Measurements from ENCODE around the gene NINJ2. TPM values are rescaled to one million over a fixed set of nuclear protein-coding genes. Genes with fewer than 3 reads are reported as not detected.

The NINJ2 gene
- total RNA-seq, 1 donor from 2014 or later = 2.3 TPM

DNA sequence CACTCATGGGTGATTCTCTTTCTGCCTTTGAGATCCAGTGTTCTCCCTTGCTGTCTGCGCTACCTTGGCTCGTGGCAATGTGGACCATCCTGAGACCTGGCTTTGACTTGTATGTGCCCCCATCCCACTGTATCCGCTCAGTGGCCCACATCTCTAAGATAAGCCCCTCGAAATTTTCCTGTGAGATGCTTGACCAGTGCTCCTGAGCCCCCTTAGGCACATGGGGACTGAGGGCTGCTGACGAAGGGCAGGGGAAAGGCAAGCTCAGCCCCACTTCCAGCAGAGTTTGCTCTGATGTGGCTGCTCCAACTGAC is 1.5 kb upstream of the NINJ2 start:
- Mint-ChIP-seq H3K9me3 (ENCODE audit: unreplicated experiment) (no peaks in the 10 kb centered on the region), H3K27ac (ENCODE audit: unreplicated experiment) (no peak overlapping the region), H3K4me1 (ENCODE audit: unreplicated experiment) (no peaks in the 10 kb centered on the region), H3K4me3 (ENCODE audit: unreplicated experiment) (no peak overlapping the region), H3K36me3 (ENCODE audit: low read depth, unreplicated experiment) (no peaks in the 10 kb centered on the region), H3K27me3 (ENCODE audit: unreplicated experiment) (peaks cover 5% of the 10 kb centered on the region)
- TF ChIP-seq, protein P1, sequence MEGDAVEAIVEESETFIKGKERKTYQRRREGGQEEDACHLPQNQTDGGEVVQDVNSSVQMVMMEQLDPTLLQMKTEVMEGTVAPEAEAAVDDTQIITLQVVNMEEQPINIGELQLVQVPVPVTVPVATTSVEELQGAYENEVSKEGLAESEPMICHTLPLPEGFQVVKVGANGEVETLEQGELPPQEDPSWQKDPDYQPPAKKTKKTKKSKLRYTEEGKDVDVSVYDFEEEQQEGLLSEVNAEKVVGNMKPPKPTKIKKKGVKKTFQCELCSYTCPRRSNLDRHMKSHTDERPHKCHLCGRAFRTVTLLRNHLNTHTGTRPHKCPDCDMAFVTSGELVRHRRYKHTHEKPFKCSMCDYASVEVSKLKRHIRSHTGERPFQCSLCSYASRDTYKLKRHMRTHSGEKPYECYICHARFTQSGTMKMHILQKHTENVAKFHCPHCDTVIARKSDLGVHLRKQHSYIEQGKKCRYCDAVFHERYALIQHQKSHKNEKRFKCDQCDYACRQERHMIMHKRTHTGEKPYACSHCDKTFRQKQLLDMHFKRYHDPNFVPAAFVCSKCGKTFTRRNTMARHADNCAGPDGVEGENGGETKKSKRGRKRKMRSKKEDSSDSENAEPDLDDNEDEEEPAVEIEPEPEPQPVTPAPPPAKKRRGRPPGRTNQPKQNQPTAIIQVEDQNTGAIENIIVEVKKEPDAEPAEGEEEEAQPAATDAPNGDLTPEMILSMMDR (IDR thresholded peaks at IDR 0.05; ENCODE audit: unreplicated experiment) = no peak
- DNase-seq (ENCODE audit: low spot score) = no peak

DNA sequence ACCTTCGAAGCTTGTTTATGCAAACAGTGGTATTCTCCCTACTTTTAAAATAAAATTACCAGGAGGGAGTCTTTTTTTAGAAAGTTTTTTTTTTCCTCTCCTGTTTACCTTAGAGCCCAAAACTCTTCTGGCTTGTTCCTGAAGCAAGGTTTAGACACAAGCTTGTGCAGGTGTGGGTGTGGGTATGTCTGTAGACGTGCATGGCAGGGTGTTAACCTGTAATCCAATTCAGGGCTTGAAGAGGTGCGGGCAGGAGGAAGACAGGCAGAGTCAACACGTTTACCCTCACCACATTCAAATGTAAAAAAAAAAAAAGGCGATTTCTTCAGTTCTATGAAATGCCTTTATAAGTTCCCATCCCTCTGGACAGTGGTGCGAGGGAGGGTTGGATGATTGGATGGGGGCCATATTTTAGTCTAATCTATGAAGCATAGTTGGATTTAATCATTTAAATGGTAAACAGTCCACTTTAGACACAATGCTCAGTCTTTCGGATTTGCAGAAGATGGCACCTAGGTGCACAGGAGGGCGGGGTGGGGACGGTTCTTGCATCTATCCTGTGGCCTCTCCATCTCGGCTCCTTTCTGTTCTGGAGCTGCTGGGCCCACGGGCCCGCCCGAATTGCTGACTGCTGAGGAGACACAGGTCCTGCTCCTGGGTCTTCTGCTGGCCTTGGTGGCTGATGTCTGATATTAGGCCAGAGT is 982 bp upstream of the NINJ2 start:
- no peak overlapping the region for H3K27ac Mint-ChIP-seq (ENCODE audit: unreplicated experiment)
- peaks cover 5% of the 10 kb centered on the region for H3K27me3 Mint-ChIP-seq (ENCODE audit: unreplicated experiment)
- DNase-seq (ENCODE audit: low spot score) = no peak
- H3K36me3 Mint-ChIP-seq (ENCODE audit: low read depth, unreplicated experiment) = no peaks in the 10 kb centered on the region
- no peak overlapping the region for H3K4me3 Mint-ChIP-seq (ENCODE audit: unreplicated experiment)
- H3K9me3 Mint-ChIP-seq (ENCODE audit: unreplicated experiment) = no peaks in the 10 kb centered on the region
- no peaks in the 10 kb centered on the region for H3K4me1 Mint-ChIP-seq (ENCODE audit: unreplicated experiment)
- TF ChIP-seq, protein P1 (IDR thresholded peaks at IDR 0.05; ENCODE audit: unreplicated experiment) = no peak

DNA sequence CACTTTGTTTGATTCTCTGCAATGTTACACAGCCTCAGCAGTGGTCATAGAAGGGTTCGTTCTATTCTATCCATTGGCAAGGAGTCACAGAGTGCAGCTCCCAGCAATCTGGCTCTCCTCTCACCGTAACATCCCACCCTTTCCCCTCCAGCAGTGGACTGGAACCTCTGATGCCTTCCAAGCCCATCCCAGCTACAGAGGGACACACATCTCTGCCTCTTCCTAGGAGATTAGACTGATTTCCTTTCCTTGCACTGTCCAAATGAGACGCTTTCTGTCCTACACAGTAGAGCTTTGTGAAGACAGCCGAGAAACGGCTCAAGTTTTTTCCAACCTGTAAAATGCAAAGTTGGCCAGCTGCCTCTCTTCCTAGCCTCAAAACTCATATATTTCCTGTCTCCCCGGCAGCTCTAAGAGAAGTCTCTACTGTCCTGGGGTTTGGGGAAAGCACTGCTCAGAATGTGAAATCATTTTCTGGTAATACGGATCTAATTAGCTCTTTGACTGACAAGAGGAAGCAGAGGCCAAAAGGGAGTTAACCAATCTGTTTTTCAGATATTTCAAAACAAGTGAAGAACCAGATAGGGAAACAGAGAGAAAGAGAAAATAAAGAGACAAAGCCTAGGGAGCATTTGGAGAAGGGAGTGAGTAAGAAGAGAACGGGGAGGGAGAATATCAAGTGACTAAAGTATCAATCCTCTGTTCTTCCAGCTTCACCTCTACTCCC is 516 bp downstream of the NINJ2 start:
- H3K4me1 Mint-ChIP-seq (ENCODE audit: unreplicated experiment) = no peaks in the 10 kb centered on the region

DNA sequence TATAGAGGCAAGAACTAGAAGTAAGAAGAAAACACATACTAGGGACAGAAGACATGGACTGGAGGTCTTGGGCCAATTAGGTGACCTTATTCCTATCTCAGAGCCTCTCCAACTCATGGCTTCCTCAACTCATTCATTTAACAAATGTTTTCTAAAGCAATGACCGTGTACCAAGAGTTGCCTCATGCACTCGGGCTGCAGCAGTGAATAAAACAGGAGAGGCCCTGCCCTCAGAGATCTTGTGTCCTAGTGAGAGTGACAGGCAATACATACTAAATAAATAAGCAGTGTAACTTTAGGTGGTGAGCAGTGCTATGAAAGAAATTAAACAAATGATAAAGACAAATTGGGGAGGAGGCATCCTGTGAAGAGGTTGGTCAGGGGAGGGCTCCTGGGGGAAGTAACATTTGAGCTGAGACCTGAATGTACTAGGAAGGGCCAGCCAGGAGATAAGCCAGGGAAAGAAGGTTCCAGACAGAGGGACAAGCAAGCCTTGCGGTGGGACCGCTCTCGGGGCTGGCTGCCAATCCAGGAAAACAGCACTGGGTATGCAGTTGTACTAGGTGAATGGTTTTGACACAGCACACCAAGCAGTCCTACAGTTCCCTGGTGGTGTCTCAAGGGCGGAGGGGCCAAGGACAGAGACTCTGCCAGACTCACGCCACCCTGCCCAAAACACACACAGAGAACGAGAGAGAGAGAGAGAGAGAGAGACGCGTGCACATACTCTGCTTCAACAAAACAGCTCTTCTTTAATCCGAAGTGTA is 1.3 kb downstream of the NINJ2 start:
- Mint-ChIP-seq H3K4me1 (ENCODE audit: unreplicated experiment) (no peaks in the 10 kb centered on the region), H3K27me3 (ENCODE audit: unreplicated experiment) (peaks cover 5% of the 10 kb centered on the region), H3K27ac (ENCODE audit: unreplicated experiment) (no peak overlapping the region), H3K4me3 (ENCODE audit: unreplicated experiment) (no peak overlapping the region), H3K9me3 (ENCODE audit: unreplicated experiment) (no peaks in the 10 kb centered on the region), H3K36me3 (ENCODE audit: low read depth, unreplicated experiment) (no peaks in the 10 kb centered on the region)
- DNase-seq (ENCODE audit: low spot score) = no peak
- TF ChIP-seq, protein P1 (IDR thresholded peaks at IDR 0.05; ENCODE audit: unreplicated experiment) = no peak

More for the DNA sequence above, 516 bp downstream of the NINJ2 start:
- Mint-ChIP-seq H3K9me3 (ENCODE audit: unreplicated experiment) (no peaks in the 10 kb centered on the region), H3K36me3 (ENCODE audit: low read depth, unreplicated experiment) (no peaks in the 10 kb centered on the region), H3K27me3 (ENCODE audit: unreplicated experiment) (peaks cover 5% of the 10 kb centered on the region), H3K27ac (ENCODE audit: unreplicated experiment) (no peak overlapping the region), H3K4me3 (ENCODE audit: unreplicated experiment) (no peak overlapping the region)
- TF ChIP-seq, protein P1 (IDR thresholded peaks at IDR 0.05; ENCODE audit: unreplicated experiment) = no peak
- DNase-seq (ENCODE audit: low spot score) = no peak
